HepG2 (cell line): ENCODE measurements around the gene PARK7. TPM values are rescaled to one million over a fixed set of nuclear protein-coding genes. Genes with fewer than 3 reads are reported as not detected.

ENCODE experiments used
- ATAC-seq: fragments of 200-7000 bp; cut with Tn5 transposase; 3 replicates; pipeline ENCODE4 v1.9.1; 2020; ENCODE audit warnings: mild to moderate bottlenecking, moderate library complexity
- BruUV-seq: library from RNA; stranded (reverse); fragments of 400-500 nt; replicated peaks from 2 replicates; lab custom pipeline; 2021; lab: Mats Ljungman, UMichigan
- CTCF ChIA-PET: fragments of 300-600 bp; formaldehyde crosslinking; extraction: SDS; loops from one replicate; lab custom pipeline; 2021; ENCODE audit warnings: low total read pairs, inconsistent platforms, low intra/inter-chr PET ratio; lab: Yijun Ruan, JAX
- POLR2A ChIA-PET: fragments of 350-600 bp; sonication (Branson Sonifier 250); formaldehyde crosslinking; loops from one replicate; lab custom pipeline; 2020; ENCODE audit warnings: antibody characterized with exemption, inconsistent platforms; lab: Yijun Ruan, JAX
- DNase-seq: peaks from one replicate; pipeline ENCODE4 v3.0.0-alpha.2; 2015; ENCODE audit warnings: low spot score
- FAIRE-seq: peaks from 3 replicates; lab custom pipeline; 2011; peaks lifted over from hg19 to GRCh38; lab: Jason Lieb, UNC
- H2AFZ ChIP-seq: one replicate; pipeline ENCODE4 v1.6.1; 2011; ENCODE audit warnings: low read length, inconsistent platforms
- H3K27ac ChIP-seq: fragments of 300-600 bp; 3 replicates; pipeline ENCODE4 v1.8.0; 2011; ENCODE audit warnings: mixed run types, mild to moderate bottlenecking, mixed read lengths, low read length, inconsistent platforms; ENCODE audit not compliant: insufficient read depth; ENCODE audit errors: extremely low read length
- H3K27me3 ChIP-seq, 2 experiments: fragments of 200-600 bp in 1 of 2; 2 replicates in 1 of 2; 3 replicates in 1 of 2; pipeline versions ENCODE4 v1.6.0 to v1.8.0; 2011; ENCODE audit warnings: low read length in 2 of 2, mild to moderate bottlenecking in 2 of 2, moderate library complexity in 2 of 2, inconsistent platforms in 1 of 2; ENCODE audit not compliant: insufficient read depth in 2 of 2, control insufficient read depth in 1 of 2
- H3K36me3 ChIP-seq, 2 experiments: fragments of 200-600 bp in 1 of 2; replicated peaks in 1 of 2; 2 replicates in 1 of 2; 3 replicates in 1 of 2; pipeline versions ENCODE4 v1.5.1 to v1.8.0; 2011; ENCODE audit warnings: low read length in 2 of 2, inconsistent platforms in 1 of 2; ENCODE audit not compliant: insufficient read depth in 2 of 2, control insufficient read depth in 1 of 2
- H3K4me1 ChIP-seq: 2 replicates; pipeline ENCODE4 v1.5.1; 2012; ENCODE audit warnings: low read length, inconsistent platforms; ENCODE audit not compliant: insufficient read depth
- H3K4me2 ChIP-seq: 2 replicates; pipeline ENCODE4 v1.6.0; 2011; ENCODE audit warnings: low read depth, low read length, inconsistent platforms
- H3K4me3 ChIP-seq, 3 experiments: fragments of 200-600 bp in 1 of 3; sonication (generic), shearing (Covaris generic) in 1 of 3; replicated peaks in 1 of 3; 2 replicates each; pipeline ENCODE4 v1.5.1; 2011 to 2016; ENCODE audit warnings: low read length in 3 of 3, inconsistent platforms in 2 of 3, low read depth in 2 of 3, mild to moderate bottlenecking in 2 of 3, control low read depth in 1 of 3, mixed read lengths in 1 of 3; ENCODE audit not compliant: insufficient read depth in 1 of 3
- H3K79me2 ChIP-seq: one replicate; pipeline ENCODE4 v1.6.1; 2011; ENCODE audit warnings: low read length, inconsistent platforms; ENCODE audit not compliant: insufficient read depth
- H3K9ac ChIP-seq: 2 replicates; pipeline ENCODE4 v1.6.0; 2011; ENCODE audit warnings: mild to moderate bottlenecking, low read depth, low read length, inconsistent platforms; ENCODE audit not compliant: insufficient read depth
- H3K9me3 ChIP-seq: 2 replicates; pipeline ENCODE4 v1.5.1; 2012; ENCODE audit warnings: mild to moderate bottlenecking, low read length
- H4K20me1 ChIP-seq: 2 replicates; pipeline ENCODE4 v1.6.0; 2011; ENCODE audit warnings: inconsistent platforms, mild to moderate bottlenecking, low read length, moderate library complexity; ENCODE audit not compliant: insufficient read depth
- ARID4A ChIP-seq: sonication (generic); formaldehyde crosslinking; IDR thresholded peaks from 2 replicates; pipeline ENCODE4 v1.5.0; 2020; ENCODE audit warnings: mild to moderate bottlenecking, missing genetic modification reagents, borderline replicate concordance
- CBX2 ChIP-seq, 2 experiments: fragments of 200-600 bp in 1 of 2; sonication (generic); formaldehyde crosslinking in 1 of 2; IDR thresholded peaks; 2 replicates each; pipeline versions ENCODE4 v1.7.0 to v1.8.1; 2018 to 2022; ENCODE audit warnings: low read depth in 2 of 2, low read length in 1 of 2, mild to moderate bottlenecking in 1 of 2, missing genetic modification reagents in 1 of 2
- HOXA9 ChIP-seq: sonication (generic); formaldehyde crosslinking; IDR thresholded peaks from 2 replicates; pipeline ENCODE4 v1.8.1; 2022; ENCODE audit warnings: missing genetic modification reagents, mild to moderate bottlenecking, moderate library complexity, borderline replicate concordance
- MTA1 ChIP-seq: sonication (generic); formaldehyde crosslinking; IDR thresholded peaks from 2 replicates; pipeline ENCODE4 v1.4.0; 2020; ENCODE audit warnings: missing genetic modification reagents, mild to moderate bottlenecking, borderline replicate concordance
- NR1H2 ChIP-seq: sonication (generic); formaldehyde crosslinking; IDR thresholded peaks from 2 replicates; pipeline ENCODE4 v1.8.1; 2022; ENCODE audit warnings: low read depth, missing genetic modification reagents, borderline replicate concordance
- RXRA ChIP-seq: sonication (generic); formaldehyde crosslinking; IDR thresholded peaks from 2 replicates; pipeline ENCODE4 v1.5.1; 2020; ENCODE audit warnings: missing genetic modification reagents
- ZBTB25 ChIP-seq: IDR thresholded peaks from 2 replicates; pipeline ENCODE4 v1.6.1; 2018; ENCODE audit warnings: missing genetic modification reagents
- ZFP36 ChIP-seq: fragments of 150-350 bp; IDR thresholded peaks from 2 replicates; pipeline ENCODE4 v1.6.1; 2018; ENCODE audit warnings: borderline replicate concordance, low read length, low read depth; ENCODE audit not compliant: partially characterized antibody
- ZFP62 ChIP-seq: sonication (generic); formaldehyde crosslinking; IDR thresholded peaks from 2 replicates; pipeline ENCODE4 v1.4.0; 2020; ENCODE audit warnings: missing genetic modification reagents
- ZNF24 ChIP-seq: fragments of 450-650 bp; IDR thresholded peaks from 2 replicates; pipeline ENCODE4 v1.6.1; 2017; ENCODE audit warnings: antibody characterized with exemption, mild to moderate bottlenecking
- ZNF263 ChIP-seq: sonication (generic); formaldehyde crosslinking; IDR thresholded peaks from 2 replicates; pipeline ENCODE4 v1.4.0; 2020; ENCODE audit warnings: missing genetic modification reagents
- ZNF281 ChIP-seq: sonication (generic); formaldehyde crosslinking; IDR thresholded peaks from 2 replicates; pipeline ENCODE4 v1.4.0; 2020; ENCODE audit warnings: missing genetic modification reagents, borderline replicate concordance
- ZSCAN22 ChIP-seq: sonication (generic); formaldehyde crosslinking; IDR thresholded peaks from 2 replicates; pipeline ENCODE4 v1.4.0; 2020; ENCODE audit warnings: mild to moderate bottlenecking, missing genetic modification reagents
- WGBS: methylation state at CpG from one replicate; pipeline ENCODE4 v1.1.6; 2017; ENCODE audit warnings: low lambda C conversion rate; 5-methylcytosine and 5-hydroxymethylcytosine counted together
- in situ Hi-C: cut with HindIII; loops from 2 replicates; pipeline ENCODE4 v1.10.0; 2017; ENCODE audit warnings: low pct_unique_long_range_greater_than_20kb; ENCODE audit not compliant: extremely low pct_ligation_motif_present
- intact Hi-C: fragments of 100-400 bp; cut with micrococcal nuclease; formaldehyde crosslinking; loops from one replicate; pipeline ENCODE4 v1.10.0; 2022; ENCODE audit not compliant: unreplicated experiment
- polyA plus RNA-seq, 8 experiments: library from polyadenylated mRNA; depleted of rRNA in 3 of 8; stranded (reverse) in 7 of 8; unstranded in 1 of 8; fragments of >200 nt; fragmentation: Illumina TruSeq in 4 of 8; extraction: Trizol in 4 of 8; gene quantifications; 2 replicates each; pipeline versions ENCODE4 v1.2.1 to v1.2.3, GENCODE V29; 2011 to 2016; ENCODE audit warnings: low read depth in 4 of 8, missing spikeins in 1 of 8, mixed read lengths in 1 of 8; ENCODE audit not compliant: insufficient read depth in 1 of 8
- total RNA-seq, 5 experiments: library from RNA; depleted of rRNA; stranded (reverse); fragments of >200 nt; fragmentation: Illumina TruSeq; extraction: Trizol; gene quantifications; 2 replicates each; pipeline ENCODE4 v1.2.3, GENCODE V29; 2016; ENCODE audit warnings: low read depth in 1 of 5

The PARK7 gene
- total and polyA plus RNA-seq, 2 of the 13 experiments (the other 11 are each of a cell fraction or from before 2014, with no cell fraction given) = 212 to 296 TPM

- TF ChIP-seq NR1H2 (CRISPR knock-in tag) = no peak
- no peak for TF ChIP-seq CBX2 (IDR thresholded peaks at IDR 0.05; ENCODE audit: low read depth, low read length)
- TF ChIP-seq CBX2 (CRISPR knock-in tag; IDR thresholded peaks at IDR 0.05; ENCODE audit: low read depth) = no peak
- no peak for TF ChIP-seq ZFP36
- no peak for TF ChIP-seq ZNF263 (CRISPR knock-in tag)
- no peak for TF ChIP-seq ZNF24
- TF ChIP-seq MTA1 (CRISPR knock-in tag) = no peak
Observed at GRCh38 chr1:7919880-7920279, 41.6 kb upstream of the PARK7 start (continued).

- FAIRE-seq = no peak
- in situ Hi-C loops = no loop called here
- Histone ChIP-seq H4K20me1 (no peaks in the 10 kb centered on the region), H3K4me2 (no peak overlapping the region), H3K9ac (no peak overlapping the region), H3K36me3 (no peaks in the 10 kb centered on the region), H3K9me3 (no peaks in the 10 kb centered on the region), H2AFZ (no peak overlapping the region), H3K79me2 (no peaks in the 10 kb centered on the region), H3K4me3 (no peak overlapping the region), H3K27me3 (peaks cover 0 to 5% of the 10 kb centered on the region in 2 experiments; a peak in 2 of 5 replicates), H3K4me1 (no peaks in the 10 kb centered on the region), H3K27ac (no peak overlapping the region)
- no peak for ATAC-seq
- DNase-seq = no peak
- no TSS peak for BruUV-seq
- intact Hi-C loops = no loop called here
- 38% methylated on average over 7 of the region's 7 CpGs for WGBS
- POLR2A ChIA-PET = no interaction called here
- TF ChIP-seq ZFP62 = no peak
- no peak for TF ChIP-seq RXRA (CRISPR knock-in tag)
- TF ChIP-seq ZNF281 (CRISPR knock-in tag) = no peak
- no peak for TF ChIP-seq ZSCAN22 (CRISPR knock-in tag)
- TF ChIP-seq ARID4A (CRISPR knock-in tag) = no peak
- no peak for TF ChIP-seq ZBTB25 (CRISPR knock-in tag)
- no peak for TF ChIP-seq HOXA9 (CRISPR knock-in tag)
- CTCF ChIA-PET = no interaction called here
Observed at GRCh38 chr1:7921796-7922195, 39.7 kb upstream of the PARK7 start.
